Measurements from ENCODE around the gene CHD9NB.
A peak's percentile ranks its signal among the peaks of the same experiment; 100 is the strongest.

CHD9NB gene

GRCh38 chr16:53052519-53053501 is at the start of gene CHD9NB:
CHD9NB (minus strand) TSS chr16:53052897; CDS start chr16:53044158, 8,739 bp downstream.
- no peak for DNase-seq

DNA sequence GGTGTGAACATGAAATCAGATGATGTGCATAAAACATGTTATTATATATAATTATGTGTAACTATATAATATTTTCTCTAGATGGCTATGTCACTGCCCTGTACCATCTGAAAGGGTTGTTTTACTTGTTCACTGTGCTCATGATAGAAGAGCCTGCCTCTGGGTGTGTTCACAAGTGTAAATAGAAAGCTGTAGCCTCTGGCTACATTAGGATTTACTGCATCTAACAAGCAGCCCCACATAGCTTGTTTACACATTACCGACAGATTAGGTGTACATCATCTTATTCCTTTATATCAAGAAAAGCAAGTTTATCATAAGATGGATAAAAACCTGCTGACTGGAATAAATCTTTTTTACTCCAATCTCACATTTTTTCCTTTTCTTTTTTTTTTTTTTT is 48.2 kb upstream of the CHD9NB start:
- DNase-seq, result no peak

GRCh38 chr16:53100131-53100748 is 47.5 kb upstream of the CHD9NB start:
- DNase-seq, result no peak

DNA sequence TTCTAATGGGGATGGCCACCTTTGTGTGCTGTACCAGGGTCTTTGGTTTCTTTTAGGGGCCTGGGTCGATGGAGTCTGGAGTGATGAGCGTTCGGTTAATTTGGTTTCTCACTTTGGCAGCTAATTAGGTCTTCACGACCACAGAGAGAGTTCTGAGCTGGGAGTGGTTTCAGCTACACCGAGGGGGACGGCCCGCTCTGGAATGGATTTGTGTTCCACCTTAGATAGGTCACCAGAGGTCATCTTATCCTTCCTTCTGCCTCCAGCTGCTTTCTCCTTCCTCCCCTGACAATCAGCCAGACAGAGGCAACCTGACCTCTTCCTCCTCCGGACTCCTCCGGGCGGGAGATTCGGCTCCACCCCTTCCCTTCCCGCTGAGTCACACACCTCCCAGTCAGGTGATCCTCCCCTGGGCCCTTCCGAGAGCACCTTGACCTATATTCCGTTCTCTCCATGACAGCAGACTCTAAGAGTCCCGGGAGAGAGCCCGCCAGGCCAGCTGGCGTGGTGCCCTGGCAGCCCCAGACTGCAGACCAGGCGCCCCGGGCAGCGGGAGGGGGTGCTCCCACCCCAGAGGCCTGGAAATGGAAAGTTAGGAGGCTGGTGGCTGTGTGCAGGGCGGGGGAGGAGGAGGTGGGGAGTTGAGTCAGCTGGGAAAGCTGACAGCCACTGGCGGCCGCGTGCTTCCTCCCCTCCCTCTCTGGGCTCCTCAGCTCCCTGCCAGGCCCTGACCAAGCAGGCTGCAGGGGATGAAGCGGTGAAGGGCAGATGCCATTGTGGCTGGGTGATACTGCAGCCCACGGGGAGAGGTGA is 46.8 kb upstream of the CHD9NB start:
- DNase-seq, result peak; percentile 92

- DNase-seq, result peak; percentile 19
These were observed 46.0 kb upstream of the CHD9NB start for GRCh38 chr16:53098526-53099317.

GRCh38 chr16:53097190-53097589 is 44.5 kb upstream of the CHD9NB start:
- no peak for DNase-seq

DNA sequence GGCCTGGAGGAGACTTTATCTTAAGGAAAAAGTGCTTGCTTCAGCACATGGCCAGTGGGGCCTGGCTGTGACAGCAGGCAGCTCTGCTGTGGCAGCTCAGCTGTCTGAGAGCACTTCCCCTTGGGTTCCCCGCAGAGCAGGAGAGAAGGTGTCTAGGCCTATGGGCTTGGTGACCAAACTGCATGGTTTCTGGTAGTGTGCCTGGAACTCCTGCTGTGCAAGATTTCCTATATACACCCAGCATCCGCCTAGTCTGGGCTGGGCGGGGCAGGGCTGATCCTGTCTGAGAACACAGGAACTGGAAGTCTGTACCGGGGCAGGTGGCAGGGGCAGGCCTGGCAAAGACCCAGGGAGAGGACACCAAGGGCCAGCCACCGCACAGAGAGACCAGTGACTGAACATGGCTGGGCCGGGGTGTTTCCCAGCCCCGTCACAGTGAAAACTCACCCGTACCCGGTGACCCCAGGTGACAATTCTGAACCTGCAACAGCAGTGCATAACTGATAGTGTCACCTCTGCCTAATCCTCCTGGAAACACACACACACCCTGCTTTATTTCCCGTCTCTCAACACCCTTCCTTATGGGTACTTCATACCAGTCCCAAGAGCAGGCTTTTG is 41.4 kb upstream of the CHD9NB start:
- DNase-seq, result peak; percentile 70

- DNase-seq, result no peak
These were observed 40.6 kb upstream of the CHD9NB start for GRCh38 chr16:53093162-53093744.

- no peak for DNase-seq
These were observed 39.6 kb upstream of the CHD9NB start for GRCh38 chr16:53092284-53092683.

DNA sequence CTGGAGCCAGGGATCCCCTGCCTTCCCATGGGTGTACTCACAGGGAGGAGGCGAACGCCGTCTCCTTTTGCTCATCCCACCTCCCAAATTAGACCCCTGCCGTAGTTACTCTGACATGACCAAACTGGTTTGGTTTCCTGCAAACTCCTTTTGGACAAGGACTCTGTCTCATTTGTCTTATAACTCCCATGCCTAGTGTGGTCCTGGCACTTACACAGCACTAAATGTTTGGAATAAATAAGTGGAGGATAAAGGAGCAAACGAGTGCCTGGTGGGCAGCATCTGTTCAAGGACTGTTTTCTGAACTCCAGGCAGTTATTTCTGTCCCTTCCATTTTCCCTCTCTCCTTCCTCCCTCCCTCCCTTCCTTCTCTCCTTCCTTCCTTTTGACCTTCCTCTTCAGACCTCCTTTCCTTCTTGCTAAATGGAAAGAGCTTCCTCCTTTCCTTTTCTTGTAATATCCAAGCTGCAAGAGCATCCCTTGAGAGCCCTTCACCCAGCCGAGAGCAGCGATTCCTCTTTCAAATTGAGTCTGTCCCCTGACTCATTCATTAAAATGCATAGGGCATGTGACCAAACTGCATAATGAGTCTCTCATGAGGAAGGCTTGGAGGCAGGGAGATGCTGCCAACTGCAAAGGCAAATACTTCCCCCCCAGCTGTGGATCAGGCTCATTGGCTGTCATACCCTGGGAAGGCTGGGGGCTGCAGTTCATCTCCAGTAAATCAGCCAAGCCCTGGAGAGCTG is 38.9 kb upstream of the CHD9NB start:
- peak; percentile 52 for DNase-seq

DNA sequence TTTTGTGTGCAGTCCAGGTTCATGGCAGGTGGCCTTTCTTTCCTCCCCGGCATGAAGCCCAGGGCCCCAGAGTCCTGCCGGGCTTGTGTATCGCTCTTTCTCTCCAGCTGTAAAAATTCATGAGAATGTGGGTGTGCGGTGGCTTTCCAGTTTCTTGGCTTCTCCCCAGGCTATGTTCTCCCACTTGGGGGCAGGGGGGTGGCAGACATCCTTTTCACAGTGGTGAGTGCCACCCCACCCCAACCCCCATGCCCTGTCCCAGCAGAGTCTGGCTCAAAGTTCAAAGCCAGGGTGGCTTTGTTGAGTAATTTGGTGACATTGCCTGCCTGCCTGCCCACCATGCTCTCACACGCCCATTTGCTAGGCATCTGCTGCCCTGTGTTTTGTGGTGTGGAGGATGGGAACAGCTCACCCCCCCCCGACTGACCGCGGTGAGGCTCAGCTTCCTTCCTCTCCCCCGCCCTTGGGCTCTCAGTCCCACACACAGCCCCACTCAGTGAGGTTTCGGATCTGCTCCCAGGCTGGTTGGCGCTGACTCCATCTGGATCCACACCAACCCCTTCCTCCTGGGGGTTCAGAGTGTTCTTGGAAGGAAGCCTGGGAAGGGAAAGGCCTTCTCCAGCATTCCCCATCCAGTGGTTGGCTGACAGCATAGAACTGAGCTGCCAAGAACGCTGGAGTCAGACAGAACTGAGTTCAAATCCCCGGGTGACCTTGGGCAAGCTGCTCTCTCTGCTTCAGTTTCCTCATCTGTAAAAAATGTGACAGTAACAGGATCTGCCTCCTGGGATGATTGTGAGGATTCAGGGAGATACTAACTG is 38.1 kb upstream of the CHD9NB start:
- DNase-seq, result no peak

- no peak for DNase-seq
These were observed 37.5 kb upstream of the CHD9NB start for GRCh38 chr16:53090286-53090590.

GRCh38 chr16:53089434-53090285 is 37.0 kb upstream of the CHD9NB start:
- peak; percentile 6 for DNase-seq

DNA sequence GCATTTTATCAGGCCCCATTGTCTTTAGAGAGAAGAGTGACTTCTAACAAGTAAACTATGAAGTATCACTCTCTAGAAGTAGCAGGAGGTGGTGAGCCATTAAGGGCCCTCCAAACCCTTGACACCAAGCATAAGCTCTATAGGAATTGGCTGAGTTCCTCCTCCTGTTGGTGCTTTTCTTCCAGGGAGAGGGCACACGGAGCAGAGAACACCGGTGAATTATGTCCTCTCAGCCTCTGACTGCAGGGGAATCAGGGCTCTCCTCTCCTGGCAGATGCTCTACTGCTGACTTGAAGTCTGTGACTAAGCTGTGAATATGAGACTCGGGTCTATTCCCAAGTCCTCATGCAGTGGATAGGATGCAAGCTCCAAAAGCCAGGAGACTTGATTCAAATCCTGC is 34.4 kb upstream of the CHD9NB start:
- DNase-seq, result peak; percentile 4

- DNase-seq, result no peak
These were observed 33.3 kb upstream of the CHD9NB start for GRCh38 chr16:53085931-53086421.

DNA sequence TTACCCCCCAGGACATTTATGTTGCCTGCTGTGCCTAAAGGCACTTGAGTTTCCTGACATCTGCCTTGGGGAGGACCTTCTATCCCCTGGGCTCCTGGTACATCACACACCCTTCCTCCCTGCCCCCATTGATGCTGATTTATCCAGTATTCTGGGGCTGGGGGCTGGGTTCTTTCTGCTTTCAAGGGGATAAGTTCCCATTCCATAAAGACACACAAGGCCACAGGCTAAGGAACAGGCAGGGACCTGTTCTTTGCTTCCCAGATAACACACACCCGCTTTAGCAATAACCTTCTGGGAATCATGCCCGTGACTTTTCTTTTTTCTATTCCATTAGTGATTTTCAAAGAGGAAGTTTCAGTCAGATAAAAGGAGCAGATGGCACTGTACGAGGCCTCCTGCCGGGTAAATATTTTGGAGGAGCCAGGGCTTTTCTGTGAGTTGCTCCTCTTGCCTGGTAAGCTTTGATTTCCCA is 32.7 kb upstream of the CHD9NB start:
- no peak for DNase-seq

GRCh38 chr16:53084746-53085334 is 32.1 kb upstream of the CHD9NB start:
- DNase-seq, result no peak

GRCh38 chr16:53084141-53084541 is 31.4 kb upstream of the CHD9NB start:
- no peak for DNase-seq
